Measurements from ENCODE around the gene RGP1.

GRCh38 chr9:35756275-35757225 lies 7.5 kb downstream of the RGP1 start:
- TF ChIP-seq CTCF (tag by site-specific recombination; IDR thresholded peaks at IDR 0.05) (peak; percentile 89), ZNF138 (tag by site-specific recombination; IDR thresholded peaks at IDR 0.05; ENCODE audit: borderline replicate concordance) (no peak), TSHZ1 (tag by site-specific recombination; IDR thresholded peaks at IDR 0.05; ENCODE audit: borderline replicate concordance) (no peak), ZNF132 (tag by site-specific recombination; IDR thresholded peaks at IDR 0.05; ENCODE audit: borderline replicate concordance) (no peak), ZBTB26 (tag by site-specific recombination; optimal IDR thresholded peaks at IDR 0.05) (peak; percentile 82), ZNF561 (tag by site-specific recombination; IDR thresholded peaks at IDR 0.05; ENCODE audit: borderline replicate concordance) (no peak), ZNF776 (tag by site-specific recombination; IDR thresholded peaks at IDR 0.05; ENCODE audit: borderline replicate concordance) (no peak), IKZF3 (tag by site-specific recombination; IDR thresholded peaks at IDR 0.05) (no peak), ZNF274 (IDR thresholded peaks at IDR 0.05; ENCODE audit: low read length) (no peak), ZNF274 (tag by site-specific recombination; IDR thresholded peaks at IDR 0.05; ENCODE audit: borderline replicate concordance) (no peak), ZNF121 (tag by site-specific recombination; IDR thresholded peaks at IDR 0.05) (no peak), KLF16 (tag by site-specific recombination; IDR thresholded peaks at IDR 0.05) (peak; percentile 31; the same call in 1 of the 2 replicates), REST (tag by site-specific recombination; IDR thresholded peaks at IDR 0.05) (no peak)

All from HEK293 (cell line).